GM19240 (cell line): Measurements from ENCODE around the gene BRD7.

Experiments
- DNase-seq: peaks from one replicate; pipeline ENCODE4 v3.0.0; 2011; ENCODE audit warnings: low spot score; ENCODE audit not compliant: insufficient read length

BRD7 gene

GRCh38 chr16:50274326-50275097 is 94.3 kb downstream of the BRD7 start:
- DNase-seq = peak; percentile 51

DNA sequence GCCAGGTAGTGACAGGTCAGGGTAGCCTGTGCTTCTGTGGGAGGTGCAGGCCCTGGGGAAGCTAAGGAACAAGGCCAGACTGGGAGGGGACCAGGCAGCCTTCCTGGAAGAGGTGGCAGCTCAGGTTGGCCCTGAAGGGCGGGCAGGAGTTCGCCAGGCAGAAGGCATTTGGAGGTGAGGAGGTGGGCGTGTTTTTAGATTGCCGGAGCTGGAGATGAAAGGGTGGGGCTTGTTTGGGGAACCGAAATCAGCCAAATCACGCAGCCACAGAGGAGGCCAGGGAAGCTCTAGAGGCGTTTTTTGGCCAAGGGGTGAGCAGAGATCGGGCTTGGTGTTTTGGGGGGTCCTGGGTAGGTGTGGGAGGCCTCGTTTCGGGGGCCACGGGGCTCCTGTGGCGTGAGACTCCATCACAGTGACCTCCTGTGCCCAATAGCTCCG is 94.9 kb downstream of the BRD7 start:
- DNase-seq = peak; percentile 78

- DNase-seq = no peak
These were observed 95.5 kb downstream of the BRD7 start for GRCh38 chr16:50273382-50273690.

- DNase-seq = no peak
These were observed 96.0 kb downstream of the BRD7 start for GRCh38 chr16:50272687-50273381.

GRCh38 chr16:50272111-50272571 is 96.6 kb downstream of the BRD7 start:
- DNase-seq = no peak

DNA sequence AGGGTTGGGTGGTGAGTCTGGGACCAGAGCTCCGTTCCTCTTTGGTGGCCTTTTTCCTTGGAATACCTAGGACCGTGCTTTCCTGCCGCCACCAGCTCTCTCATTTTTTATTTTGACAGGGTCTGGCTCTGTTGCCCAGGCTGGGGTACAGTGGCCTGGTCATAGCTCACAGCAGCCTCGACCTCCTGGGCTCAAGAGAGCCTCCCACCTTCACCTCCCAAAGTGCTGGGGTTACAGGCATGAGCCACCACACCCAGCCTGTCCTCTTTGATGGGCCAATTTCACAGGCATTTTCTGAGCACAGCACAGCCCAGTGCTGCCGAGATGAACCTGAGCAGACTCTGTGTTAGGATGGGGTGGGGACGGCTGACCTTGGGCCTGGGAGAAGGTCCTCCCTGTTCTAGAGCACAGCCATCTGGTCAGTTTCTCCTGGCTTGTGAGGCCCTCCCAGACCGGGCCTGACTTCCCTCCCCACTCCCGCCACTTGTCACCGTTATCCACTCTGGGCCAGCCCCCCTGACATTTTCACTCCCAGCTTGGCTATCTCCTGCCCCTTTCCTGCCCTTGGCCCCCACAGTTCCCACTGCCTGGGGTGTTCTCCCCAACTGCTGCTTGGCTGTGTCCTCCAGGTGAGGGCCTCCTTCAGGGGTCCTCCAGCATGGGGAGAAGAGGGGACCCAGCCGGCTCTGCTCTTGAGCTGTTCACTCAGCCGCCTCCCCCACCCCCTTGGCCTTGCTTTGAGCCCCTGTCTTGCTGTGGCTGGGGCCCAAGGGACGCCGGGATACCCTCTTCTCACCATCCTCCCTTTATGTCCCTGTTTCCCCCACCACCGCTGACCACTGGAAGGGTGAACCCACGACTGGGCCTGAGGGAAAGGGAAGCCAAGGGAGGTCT is 97.4 kb downstream of the BRD7 start:
- DNase-seq = no peak

DNA sequence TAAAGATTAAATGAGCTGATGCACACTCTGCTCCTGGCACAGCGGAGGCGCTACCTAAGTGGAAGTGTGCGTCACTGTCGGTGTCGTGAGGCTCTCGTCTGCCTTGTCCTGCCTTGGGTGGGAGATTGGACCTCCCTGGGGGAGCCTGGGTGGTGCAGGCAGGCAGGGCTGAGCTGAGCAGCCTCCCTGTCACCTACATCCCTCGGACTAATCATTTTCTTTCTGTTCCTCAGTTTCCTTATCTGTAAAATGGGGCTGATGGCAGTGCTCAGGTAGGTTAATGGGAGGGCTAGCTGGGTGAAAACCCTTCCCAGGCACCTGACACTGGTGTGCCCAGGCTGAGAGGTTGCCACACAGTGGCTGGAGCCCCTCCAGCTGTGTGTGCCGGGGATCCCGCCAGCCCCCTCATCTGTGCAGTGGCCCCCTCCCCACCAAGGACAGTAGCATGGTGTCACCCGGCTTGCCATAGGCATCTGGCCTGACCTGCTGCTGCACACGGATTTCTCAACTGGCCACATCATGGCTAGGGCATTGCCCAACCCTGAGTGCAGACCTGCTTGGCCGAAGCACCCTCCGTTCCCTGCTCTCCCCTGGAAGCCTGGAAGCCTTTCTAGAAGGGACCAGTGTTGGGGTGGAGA is 98.2 kb downstream of the BRD7 start:
- no peak for DNase-seq

DNA sequence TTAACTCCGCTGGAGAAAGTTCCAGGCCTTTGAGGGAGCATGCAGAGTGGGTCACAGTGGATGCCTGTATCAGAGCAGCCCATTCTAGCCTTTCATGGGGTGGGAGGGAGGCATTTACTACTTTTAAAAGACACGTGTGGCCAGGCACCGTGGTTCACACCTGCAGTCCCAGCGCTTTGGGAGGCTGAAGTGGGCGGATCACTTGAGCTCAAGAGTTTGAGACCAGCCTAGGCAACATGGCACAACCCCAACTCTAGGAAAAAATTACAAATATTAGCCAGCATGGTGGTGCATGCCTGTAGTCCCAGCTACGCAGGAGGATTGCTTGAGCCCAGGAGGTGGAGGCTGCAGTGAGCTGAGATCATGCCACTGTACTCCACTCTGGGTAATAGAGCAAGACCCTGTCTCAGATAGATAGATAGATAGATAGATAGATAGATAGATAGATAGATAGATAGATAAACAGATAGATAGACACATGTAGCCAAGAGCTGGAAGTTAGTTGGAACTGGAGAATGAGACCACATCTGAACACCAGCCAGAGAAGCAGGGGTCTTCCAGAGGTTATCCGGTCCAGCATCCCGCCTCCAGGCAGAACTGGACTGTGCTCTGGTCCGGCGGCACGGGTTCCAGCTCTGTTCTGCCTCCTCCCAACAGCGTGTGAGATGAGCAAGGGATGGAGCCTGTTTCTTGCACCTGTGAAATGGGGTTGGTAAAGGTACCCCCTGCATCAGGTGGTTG is 98.8 kb downstream of the BRD7 start:
- no peak for DNase-seq

DNA sequence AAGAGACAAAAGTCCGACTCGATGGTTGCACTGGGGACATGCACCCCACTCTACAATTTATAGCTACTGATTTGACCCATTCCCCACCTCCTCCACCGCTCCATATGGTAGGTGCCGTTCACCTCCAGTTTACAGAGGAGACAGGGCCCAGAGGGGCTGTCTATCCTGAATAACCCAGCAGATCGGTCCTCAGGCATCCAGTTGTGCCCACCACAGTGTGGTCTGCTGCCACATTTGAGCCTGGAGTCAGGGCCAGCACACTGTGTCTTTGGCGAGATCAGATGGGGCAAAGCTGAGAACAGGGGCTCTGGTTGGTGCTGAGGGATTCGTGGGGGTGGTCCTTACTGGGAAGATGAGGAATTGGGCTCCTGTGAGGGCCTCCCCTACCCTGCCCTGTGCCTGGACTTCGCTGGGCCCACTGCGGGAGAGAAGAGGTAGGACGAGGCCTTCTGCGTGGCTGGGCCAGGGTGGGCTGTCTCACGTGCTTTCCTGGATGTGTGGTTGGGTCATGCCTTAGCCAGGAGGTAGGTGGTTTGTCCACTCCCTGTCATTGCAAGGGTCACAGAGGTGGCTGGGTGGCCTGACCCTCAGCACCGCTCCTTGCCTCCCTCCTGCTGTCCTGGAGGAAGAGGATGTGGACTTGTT is 99.6 kb downstream of the BRD7 start:
- DNase-seq = no peak

DNA sequence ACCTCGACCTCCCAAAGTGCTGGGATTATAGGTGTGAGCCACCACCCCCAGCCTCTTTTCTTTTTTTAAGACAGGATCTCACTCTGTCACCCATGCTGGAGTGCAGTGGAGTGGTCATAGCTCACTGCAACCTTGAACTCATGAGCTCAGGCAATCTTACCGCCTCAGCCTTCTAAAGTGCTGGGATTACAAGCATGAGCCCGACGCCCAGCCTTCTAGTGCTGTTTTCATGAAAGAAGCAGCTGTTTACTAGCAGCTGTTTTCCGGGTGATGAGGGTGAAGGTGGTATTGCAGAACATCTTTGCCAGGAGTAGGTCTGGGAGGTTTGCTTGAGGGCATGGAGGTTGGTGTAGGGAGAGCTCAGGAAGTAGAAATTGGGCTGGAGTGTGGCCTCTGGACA is 100.4 kb downstream of the BRD7 start:
- no peak for DNase-seq

DNA sequence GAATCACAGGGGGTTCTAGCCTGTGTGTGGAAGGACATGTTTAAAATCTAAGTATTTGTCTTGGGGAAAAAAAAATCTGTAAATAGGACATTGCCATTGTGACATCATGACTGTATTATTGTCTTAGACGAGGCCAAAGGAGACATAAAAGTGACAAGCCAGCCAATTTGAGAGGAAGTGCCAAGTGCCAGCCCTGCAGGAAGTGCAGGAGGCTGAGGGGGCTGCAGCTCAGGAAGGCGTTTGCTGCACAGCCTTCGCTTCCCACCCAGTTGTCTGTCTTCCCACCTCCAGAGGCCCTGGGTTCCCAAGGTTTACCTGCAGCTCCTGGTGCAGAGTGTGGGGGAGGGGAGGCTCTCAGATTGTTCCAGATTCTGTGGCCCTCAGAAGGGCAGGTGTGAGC is 101.1 kb downstream of the BRD7 start:
- DNase-seq = no peak

GRCh38 chr16:50267151-50267631 is 101.6 kb downstream of the BRD7 start:
- DNase-seq = no peak

DNA sequence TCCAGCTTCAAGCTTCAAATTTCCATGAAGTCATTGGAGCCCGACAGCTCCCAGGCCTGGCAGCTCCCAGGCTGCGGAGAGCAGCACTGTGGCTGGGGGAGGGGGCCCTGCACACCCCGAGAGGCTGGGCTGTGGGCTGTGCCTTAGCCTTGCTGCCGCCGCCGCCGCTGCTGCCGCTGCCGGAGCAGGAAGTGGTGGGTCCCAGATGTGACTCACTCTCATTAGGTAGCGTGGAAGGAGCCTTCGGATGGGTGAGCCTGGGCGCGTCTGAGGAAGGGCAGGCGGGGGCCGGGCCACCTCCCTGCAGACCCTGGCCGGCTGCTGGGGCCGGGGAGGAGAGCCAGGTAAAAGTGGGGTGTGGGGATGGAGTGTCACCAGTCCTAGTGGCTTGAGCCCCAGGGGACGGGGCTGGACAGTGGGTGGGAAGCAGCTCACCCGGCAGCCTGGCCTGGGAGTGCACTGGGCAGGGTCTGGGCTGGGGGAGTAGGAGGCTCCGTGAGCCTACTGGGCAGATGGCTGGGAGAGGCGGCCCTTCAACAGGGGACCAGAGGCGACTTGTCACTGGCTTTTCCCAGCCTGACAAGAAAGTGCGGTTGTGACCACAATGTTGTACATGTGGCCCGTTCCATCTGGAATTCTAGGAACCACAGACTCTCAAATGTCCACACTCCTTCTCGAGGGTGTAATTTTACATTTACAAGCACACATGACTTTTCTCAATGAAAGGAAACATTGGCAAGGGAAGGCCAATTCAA is 102.3 kb downstream of the BRD7 start, which contains the start of gene ADCY7:
ADCY7 (plus strand) TSS at position 215 of the 755 bp plus-strand sequence. CDS start 21,629 bp downstream, outside the sequence.
- peak; percentile 56 for DNase-seq
